Measurements from ENCODE around the gene PRKCE.

The PRKCE gene

DNA sequence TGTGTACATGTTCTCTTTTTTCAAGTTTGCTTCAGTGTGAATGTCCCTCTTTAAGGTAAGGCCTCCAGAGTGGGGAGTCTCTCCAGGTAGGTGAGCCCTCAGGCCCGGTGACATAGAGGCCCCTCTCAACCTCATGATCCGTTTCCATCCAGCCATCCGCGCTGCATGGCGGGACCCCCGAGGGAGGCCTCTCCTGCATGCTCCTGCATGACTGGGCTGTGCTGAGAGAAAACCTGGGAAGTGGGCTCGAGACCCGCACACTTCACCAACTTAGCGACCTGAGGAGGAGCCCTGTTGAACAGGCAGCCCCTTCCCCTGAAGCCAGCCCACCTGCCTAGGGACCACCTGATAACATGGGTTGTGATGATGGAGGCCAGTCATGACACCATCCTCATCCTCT, 514.4 kb downstream of the PRKCE start:
- in situ Hi-C loops (cut with MboI; ENCODE audit: low sequenced_read_pairs, unreplicated experiment): no loop called here

DNA sequence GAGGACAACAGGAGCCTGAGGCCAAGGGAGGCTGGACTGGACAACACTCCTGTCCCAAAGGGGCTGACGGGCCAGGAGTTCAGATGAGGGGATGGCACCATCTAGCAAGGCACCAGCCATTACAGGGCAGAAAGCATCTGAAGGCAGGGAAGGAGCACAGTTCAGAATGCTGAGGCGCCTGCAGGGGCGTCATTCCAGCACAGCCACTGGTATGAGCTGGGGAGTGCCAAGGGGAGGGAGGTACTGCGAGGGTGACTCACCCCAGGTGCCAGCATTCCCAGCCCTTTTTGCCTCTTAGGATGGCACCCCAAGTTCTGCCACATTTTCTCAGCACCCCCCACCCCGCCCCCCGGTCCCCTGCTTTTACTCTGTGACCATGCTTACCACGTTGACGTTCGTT, 515.9 kb downstream of the PRKCE start:
- in situ Hi-C loops (cut with MboI; ENCODE audit: low sequenced_read_pairs, unreplicated experiment): no loop called here
- no peak for TF ChIP-seq CTCF (IDR thresholded peaks at IDR 0.05; ENCODE audit: borderline replicate concordance, control extremely low read depth, extremely low read depth, insufficient read depth, missing control alignments)
- DNase-seq (ENCODE audit: low spot score): no peak

More for the DNA sequence above, 514.4 kb downstream of the PRKCE start:
- TF ChIP-seq CTCF (IDR thresholded peaks at IDR 0.05; ENCODE audit: borderline replicate concordance, control extremely low read depth, extremely low read depth, insufficient read depth, missing control alignments): no peak
- DNase-seq (ENCODE audit: low spot score): no peak

GRCh38 chr2:46167924-46168323, 516.4 kb downstream of the PRKCE start:
- no peak for TF ChIP-seq CTCF (IDR thresholded peaks at IDR 0.05; ENCODE audit: borderline replicate concordance, control extremely low read depth, extremely low read depth, insufficient read depth, missing control alignments)
- in situ Hi-C loops (cut with MboI; ENCODE audit: low sequenced_read_pairs, unreplicated experiment): no loop called here
- DNase-seq (ENCODE audit: low spot score): no peak

- in situ Hi-C loops (cut with MboI; ENCODE audit: low sequenced_read_pairs, unreplicated experiment): no loop called here
- TF ChIP-seq CTCF (IDR thresholded peaks at IDR 0.05; ENCODE audit: borderline replicate concordance, control extremely low read depth, extremely low read depth, insufficient read depth, missing control alignments): no peak
- no peak for DNase-seq (ENCODE audit: low spot score)
Measured at GRCh38 chr2:46169467-46169866, 518.0 kb downstream of the PRKCE start.

DNA sequence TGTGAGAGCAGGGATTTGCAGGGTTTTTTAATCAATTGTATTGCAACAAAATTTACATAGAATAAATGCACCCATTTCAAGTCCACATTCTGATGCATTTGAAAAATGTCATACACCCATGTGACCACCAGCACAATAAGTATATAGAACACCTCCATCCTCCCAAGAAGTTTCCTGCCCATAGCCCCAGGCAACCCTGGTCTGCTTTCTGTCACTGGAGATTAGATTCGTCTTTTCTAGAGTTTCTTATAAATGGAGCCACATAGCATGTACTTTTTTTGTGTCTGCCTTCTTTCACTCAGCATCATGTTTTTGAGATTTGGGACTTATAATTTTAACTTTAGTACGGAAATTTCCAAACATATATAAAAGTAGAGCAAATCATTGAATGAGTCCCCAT, 518.6 kb downstream of the PRKCE start:
- no peak for TF ChIP-seq CTCF (IDR thresholded peaks at IDR 0.05; ENCODE audit: borderline replicate concordance, control extremely low read depth, extremely low read depth, insufficient read depth, missing control alignments)
- DNase-seq (ENCODE audit: low spot score): no peak
- in situ Hi-C loops (cut with MboI; ENCODE audit: low sequenced_read_pairs, unreplicated experiment): no loop called here

- in situ Hi-C loops (cut with MboI; ENCODE audit: low sequenced_read_pairs, unreplicated experiment): no loop called here
- TF ChIP-seq CTCF (IDR thresholded peaks at IDR 0.05; ENCODE audit: borderline replicate concordance, control extremely low read depth, extremely low read depth, insufficient read depth, missing control alignments): no peak
- DNase-seq (ENCODE audit: low spot score): no peak
Measured at GRCh38 chr2:46170611-46171350, 519.3 kb downstream of the PRKCE start.
